Hepatocyte (in vitro differentiated cells): ENCODE results near the gene EVC2. TPM values are rescaled to one million over a fixed set of nuclear protein-coding genes. Genes with fewer than 3 reads are reported as not detected.

Source experiments
- DNase-seq: peaks from one replicate; pipeline ENCODE4 v3.0.0-alpha.2; 2016; ENCODE audit warnings: low spot score
- H2AFZ ChIP-seq: fragments of 200-600 bp; sonication (generic); 2 replicates; pipeline ENCODE4 v1.6.0; 2016; ENCODE audit warnings: antibody characterized with exemption, mild to moderate bottlenecking
- H3K27ac ChIP-seq: fragments of 200-600 bp; sonication (generic); 2 replicates; pipeline ENCODE4 v1.5.1; 2016; ENCODE audit warnings: mild to moderate bottlenecking
- H3K27me3 ChIP-seq: fragments of 200-600 bp; sonication (generic); 2 replicates; pipeline ENCODE4 v1.6.1; 2016
- H3K36me3 ChIP-seq: fragments of 200-600 bp; sonication (generic); replicated peaks from 2 replicates; pipeline ENCODE4 v1.5.1; 2016; ENCODE audit warnings: low read depth; ENCODE audit not compliant: insufficient read depth
- H3K4me1 ChIP-seq: fragments of 200-600 bp; sonication (generic); 2 replicates; pipeline ENCODE4 v1.5.1; 2016; ENCODE audit warnings: mild to moderate bottlenecking, moderate library complexity; ENCODE audit not compliant: insufficient read depth
- H3K4me2 ChIP-seq: fragments of 200-600 bp; sonication (generic); 2 replicates; pipeline ENCODE4 v1.6.0; 2016
- H3K4me3 ChIP-seq: fragments of 200-600 bp; sonication (generic); 2 replicates; pipeline ENCODE4 v1.5.1; 2016; ENCODE audit warnings: mild to moderate bottlenecking
- H3K79me2 ChIP-seq: fragments of 200-600 bp; sonication (generic); 2 replicates; pipeline ENCODE4 v1.6.0; 2017; ENCODE audit warnings: mild to moderate bottlenecking
- H3K9me2 ChIP-seq: fragments of 200-600 bp; sonication (generic); replicated peaks from 2 replicates; pipeline ENCODE4 v1.6.0; 2017; ENCODE audit warnings: mild to moderate bottlenecking; ENCODE audit not compliant: insufficient read depth
- H3K9me3 ChIP-seq: fragments of 200-600 bp; sonication (generic); 2 replicates; pipeline ENCODE4 v1.5.1; 2016; ENCODE audit warnings: low read depth, mild to moderate bottlenecking
- H4K20me1 ChIP-seq: fragments of 200-600 bp; sonication (generic); 2 replicates; pipeline ENCODE4 v1.6.0; 2016; ENCODE audit warnings: mild to moderate bottlenecking; ENCODE audit not compliant: insufficient read depth, poor library complexity, severe bottlenecking
- EZH2 ChIP-seq: fragments of 200-600 bp; sonication (generic); IDR thresholded peaks from 2 replicates; pipeline ENCODE4 v1.6.1; 2016; ENCODE audit warnings: antibody characterized with exemption, mild to moderate bottlenecking, borderline replicate concordance
- EZH2phosphoT487 ChIP-seq: fragments of 200-600 bp; sonication (generic); IDR thresholded peaks from one replicate; pipeline ENCODE4 v1.6.1; 2018; ENCODE audit warnings: antibody characterized with exemption, mild to moderate bottlenecking, low read depth, moderate library complexity; ENCODE audit not compliant: unreplicated experiment, severe bottlenecking
- WGBS: methylation state at CpG from one replicate; pipeline ENCODE4 v1.1.6; 2016; ENCODE audit warnings: low lambda C conversion rate; ENCODE audit errors: missing lambda C conversion rate; 5-methylcytosine and 5-hydroxymethylcytosine counted together
- polyA plus RNA-seq: library from polyadenylated mRNA; unstranded; fragments of >200 nt; fragmentation: Nextera tagmentation; extraction: Ambion mirVana; gene quantifications from 2 replicates; pipeline ENCODE4 v1.2.1, GENCODE V29; 2016
- total RNA-seq: library from RNA; depleted of rRNA; stranded (reverse); fragments of >200 nt; gene quantifications from 2 replicates; pipeline ENCODE4 v1.2.3, GENCODE V29; 2014
- TF ChIP-seq, protein P1 (sequence below): fragments of 200-600 bp; sonication (generic); IDR thresholded peaks from 2 replicates; pipeline ENCODE4 v1.5.1; 2016; ENCODE audit warnings: antibody characterized with exemption, mild to moderate bottlenecking; ENCODE audit not compliant: poor library complexity

The EVC2 gene
- total and polyA plus RNA-seq, 2 experiments from 2014 or later: 3.0 to 4.2 TPM

DNA sequence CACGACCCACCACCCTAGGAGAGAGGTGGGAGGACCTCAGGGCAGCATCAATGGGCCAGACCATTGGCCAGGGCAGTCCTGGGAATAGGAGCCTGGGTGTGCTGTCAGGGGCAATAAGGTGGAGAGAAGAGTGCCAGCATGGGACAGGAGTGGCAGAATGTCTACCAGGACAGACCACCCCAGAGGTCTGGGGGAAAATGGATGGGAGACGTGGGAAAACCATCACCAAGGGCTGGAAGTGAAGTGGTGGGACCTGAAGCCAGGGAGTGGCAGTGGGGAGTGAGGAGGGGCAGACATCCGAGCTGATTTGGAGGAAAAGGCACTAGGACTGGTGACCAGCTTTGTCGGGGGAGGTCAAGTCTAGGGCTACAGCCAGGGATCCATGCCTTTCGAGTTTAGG is 993 bp downstream of the EVC2 start:
- peak overlapping the region; percentile 97 for H3K4me3 ChIP-seq
- H4K20me1 ChIP-seq: no peaks in the 10 kb centered on the region
- H3K79me2 ChIP-seq: peaks cover 11% of the 10 kb centered on the region
- no peaks in the 10 kb centered on the region for H3K9me3 ChIP-seq
- H3K4me2 ChIP-seq: peak overlapping the region; percentile 100
- no peaks in the 10 kb centered on the region for H3K36me3 ChIP-seq
- no peak overlapping the region for H3K27ac ChIP-seq
- H2AFZ ChIP-seq: no peak overlapping the region
- peaks cover 31% of the 10 kb centered on the region for H3K4me1 ChIP-seq
- WGBS: 67% methylated on average over 5 of the region's 5 CpGs
- TF ChIP-seq EZH2phosphoT487 (no peak), EZH2 (no peak)
- TF ChIP-seq, protein P1, sequence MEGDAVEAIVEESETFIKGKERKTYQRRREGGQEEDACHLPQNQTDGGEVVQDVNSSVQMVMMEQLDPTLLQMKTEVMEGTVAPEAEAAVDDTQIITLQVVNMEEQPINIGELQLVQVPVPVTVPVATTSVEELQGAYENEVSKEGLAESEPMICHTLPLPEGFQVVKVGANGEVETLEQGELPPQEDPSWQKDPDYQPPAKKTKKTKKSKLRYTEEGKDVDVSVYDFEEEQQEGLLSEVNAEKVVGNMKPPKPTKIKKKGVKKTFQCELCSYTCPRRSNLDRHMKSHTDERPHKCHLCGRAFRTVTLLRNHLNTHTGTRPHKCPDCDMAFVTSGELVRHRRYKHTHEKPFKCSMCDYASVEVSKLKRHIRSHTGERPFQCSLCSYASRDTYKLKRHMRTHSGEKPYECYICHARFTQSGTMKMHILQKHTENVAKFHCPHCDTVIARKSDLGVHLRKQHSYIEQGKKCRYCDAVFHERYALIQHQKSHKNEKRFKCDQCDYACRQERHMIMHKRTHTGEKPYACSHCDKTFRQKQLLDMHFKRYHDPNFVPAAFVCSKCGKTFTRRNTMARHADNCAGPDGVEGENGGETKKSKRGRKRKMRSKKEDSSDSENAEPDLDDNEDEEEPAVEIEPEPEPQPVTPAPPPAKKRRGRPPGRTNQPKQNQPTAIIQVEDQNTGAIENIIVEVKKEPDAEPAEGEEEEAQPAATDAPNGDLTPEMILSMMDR: no peak
- DNase-seq: no peak
- no peaks in the 10 kb centered on the region for H3K27me3 ChIP-seq
- H3K9me2 ChIP-seq: no peaks in the 10 kb centered on the region

- H3K4me1 ChIP-seq: peaks cover 24% of the 10 kb centered on the region
- TF ChIP-seq EZH2phosphoT487 (no peak), EZH2 (no peak)
- TF ChIP-seq, protein P1: no peak
- no peak overlapping the region for H3K4me3 ChIP-seq
Observed at GRCh38 chr4:5706486-5707290, 1.7 kb downstream of the EVC2 start.

GRCh38 chr4:5705647-5706320 is 2.6 kb downstream of the EVC2 start:
- no peaks in the 10 kb centered on the region for H3K9me3 ChIP-seq
- H3K4me2 ChIP-seq: no peak overlapping the region
- no peaks in the 10 kb centered on the region for H3K27me3 ChIP-seq
- WGBS: 90% methylated on average over 5 of the region's 5 CpGs
- H3K4me3 ChIP-seq: no peak overlapping the region
- no peaks in the 10 kb centered on the region for H4K20me1 ChIP-seq
- peaks cover 23% of the 10 kb centered on the region for H3K4me1 ChIP-seq
- peaks cover 3% of the 10 kb centered on the region for H3K79me2 ChIP-seq
- H3K36me3 ChIP-seq: no peaks in the 10 kb centered on the region
- TF ChIP-seq, protein P1: no peak
- TF ChIP-seq EZH2phosphoT487: no peak
- no peak overlapping the region for H3K27ac ChIP-seq
- H3K9me2 ChIP-seq: no peaks in the 10 kb centered on the region
- DNase-seq: no peak
- no peak overlapping the region for H2AFZ ChIP-seq

More at GRCh38 chr4:5706486-5707290, 1.7 kb downstream of the EVC2 start:
- Histone ChIP-seq H4K20me1 (no peaks in the 10 kb centered on the region), H3K9me3 (no peaks in the 10 kb centered on the region), H3K79me2 (peaks cover 5% of the 10 kb centered on the region), H3K36me3 (no peaks in the 10 kb centered on the region), H2AFZ (no peak overlapping the region), H3K27me3 (no peaks in the 10 kb centered on the region), H3K4me2 (no peak overlapping the region), H3K27ac (no peak overlapping the region), H3K9me2 (no peaks in the 10 kb centered on the region)
- WGBS: 92% methylated on average over 11 of the region's 11 CpGs
- no peak for DNase-seq
